Hepatocyte (in vitro differentiated cells): Measurements from ENCODE around the gene PAMR1. TPM values are rescaled to one million over a fixed set of nuclear protein-coding genes. Genes with fewer than 3 reads are reported as not detected.

Experiments used
- DNase-seq: peaks from one replicate; pipeline ENCODE4 v3.0.0-alpha.2; 2016; ENCODE audit warnings: low spot score
- H2AFZ ChIP-seq: fragments of 200-600 bp; sonication (generic); 2 replicates; pipeline ENCODE4 v1.6.0; 2016; ENCODE audit warnings: antibody characterized with exemption, mild to moderate bottlenecking
- H3K27ac ChIP-seq: fragments of 200-600 bp; sonication (generic); 2 replicates; pipeline ENCODE4 v1.5.1; 2016; ENCODE audit warnings: mild to moderate bottlenecking
- H3K27me3 ChIP-seq: fragments of 200-600 bp; sonication (generic); 2 replicates; pipeline ENCODE4 v1.6.1; 2016
- H3K36me3 ChIP-seq: fragments of 200-600 bp; sonication (generic); replicated peaks from 2 replicates; pipeline ENCODE4 v1.5.1; 2016; ENCODE audit warnings: low read depth; ENCODE audit not compliant: insufficient read depth
- H3K4me1 ChIP-seq: fragments of 200-600 bp; sonication (generic); 2 replicates; pipeline ENCODE4 v1.5.1; 2016; ENCODE audit warnings: mild to moderate bottlenecking, moderate library complexity; ENCODE audit not compliant: insufficient read depth
- H3K4me2 ChIP-seq: fragments of 200-600 bp; sonication (generic); 2 replicates; pipeline ENCODE4 v1.6.0; 2016
- H3K4me3 ChIP-seq: fragments of 200-600 bp; sonication (generic); 2 replicates; pipeline ENCODE4 v1.5.1; 2016; ENCODE audit warnings: mild to moderate bottlenecking
- H3K79me2 ChIP-seq: fragments of 200-600 bp; sonication (generic); 2 replicates; pipeline ENCODE4 v1.6.0; 2017; ENCODE audit warnings: mild to moderate bottlenecking
- H3K9me2 ChIP-seq: fragments of 200-600 bp; sonication (generic); replicated peaks from 2 replicates; pipeline ENCODE4 v1.6.0; 2017; ENCODE audit warnings: mild to moderate bottlenecking; ENCODE audit not compliant: insufficient read depth
- H3K9me3 ChIP-seq: fragments of 200-600 bp; sonication (generic); 2 replicates; pipeline ENCODE4 v1.5.1; 2016; ENCODE audit warnings: low read depth, mild to moderate bottlenecking
- H4K20me1 ChIP-seq: fragments of 200-600 bp; sonication (generic); 2 replicates; pipeline ENCODE4 v1.6.0; 2016; ENCODE audit warnings: mild to moderate bottlenecking; ENCODE audit not compliant: insufficient read depth, poor library complexity, severe bottlenecking
- EZH2 ChIP-seq: fragments of 200-600 bp; sonication (generic); IDR thresholded peaks from 2 replicates; pipeline ENCODE4 v1.6.1; 2016; ENCODE audit warnings: antibody characterized with exemption, mild to moderate bottlenecking, borderline replicate concordance
- EZH2phosphoT487 ChIP-seq: fragments of 200-600 bp; sonication (generic); IDR thresholded peaks from one replicate; pipeline ENCODE4 v1.6.1; 2018; ENCODE audit warnings: antibody characterized with exemption, mild to moderate bottlenecking, low read depth, moderate library complexity; ENCODE audit not compliant: unreplicated experiment, severe bottlenecking
- WGBS: methylation state at CpG from one replicate; pipeline ENCODE4 v1.1.6; 2016; ENCODE audit warnings: low lambda C conversion rate; ENCODE audit errors: missing lambda C conversion rate; 5-methylcytosine and 5-hydroxymethylcytosine counted together
- polyA plus RNA-seq: library from polyadenylated mRNA; unstranded; fragments of >200 nt; fragmentation: Nextera tagmentation; extraction: Ambion mirVana; gene quantifications from 2 replicates; pipeline ENCODE4 v1.2.1, GENCODE V29; 2016
- total RNA-seq: library from RNA; depleted of rRNA; stranded (reverse); fragments of >200 nt; gene quantifications from 2 replicates; pipeline ENCODE4 v1.2.3, GENCODE V29; 2014
- TF ChIP-seq, protein P1 (sequence below): fragments of 200-600 bp; sonication (generic); IDR thresholded peaks from 2 replicates; pipeline ENCODE4 v1.5.1; 2016; ENCODE audit warnings: antibody characterized with exemption, mild to moderate bottlenecking; ENCODE audit not compliant: poor library complexity

PAMR1 gene
- total and polyA plus RNA-seq, 2 experiments from 2014 or later: 26.3 to 31.1 TPM

DNA sequence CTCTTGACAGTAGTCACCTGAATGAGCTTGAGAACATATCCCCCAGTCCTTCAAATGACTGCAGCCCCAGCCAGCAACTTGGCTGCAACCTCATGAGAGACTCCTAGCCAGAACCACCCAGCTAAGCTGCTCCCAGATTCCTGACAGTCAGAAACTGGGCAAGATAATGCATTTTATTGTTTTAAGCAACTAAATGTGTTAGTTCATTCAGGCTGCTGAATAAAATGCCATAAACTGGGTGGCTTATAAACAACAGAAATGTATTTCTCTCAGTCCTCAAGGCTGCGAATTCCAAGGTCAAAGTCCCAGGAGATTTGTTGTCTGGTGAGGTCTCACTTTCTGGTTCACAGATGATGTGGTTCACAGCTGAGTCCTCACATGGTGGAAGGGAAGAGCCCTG is 5.8 kb upstream of the PAMR1 start:
- H3K36me3 ChIP-seq: no peaks in the 10 kb centered on the region
- no peaks in the 10 kb centered on the region for H3K9me3 ChIP-seq
- no peak for DNase-seq
- H3K4me2 ChIP-seq: no peak overlapping the region
- 64% methylated on average over 1 of the region's 1 CpG for WGBS
- no peaks in the 10 kb centered on the region for H3K79me2 ChIP-seq
- no peak overlapping the region for H3K4me3 ChIP-seq
- peaks cover 21% of the 10 kb centered on the region for H3K4me1 ChIP-seq
- H3K9me2 ChIP-seq: no peaks in the 10 kb centered on the region
- no peaks in the 10 kb centered on the region for H3K27me3 ChIP-seq
- H2AFZ ChIP-seq: no peak overlapping the region
- no peak overlapping the region for H3K27ac ChIP-seq
- no peak for TF ChIP-seq EZH2
- TF ChIP-seq EZH2phosphoT487: no peak
- TF ChIP-seq, protein P1, sequence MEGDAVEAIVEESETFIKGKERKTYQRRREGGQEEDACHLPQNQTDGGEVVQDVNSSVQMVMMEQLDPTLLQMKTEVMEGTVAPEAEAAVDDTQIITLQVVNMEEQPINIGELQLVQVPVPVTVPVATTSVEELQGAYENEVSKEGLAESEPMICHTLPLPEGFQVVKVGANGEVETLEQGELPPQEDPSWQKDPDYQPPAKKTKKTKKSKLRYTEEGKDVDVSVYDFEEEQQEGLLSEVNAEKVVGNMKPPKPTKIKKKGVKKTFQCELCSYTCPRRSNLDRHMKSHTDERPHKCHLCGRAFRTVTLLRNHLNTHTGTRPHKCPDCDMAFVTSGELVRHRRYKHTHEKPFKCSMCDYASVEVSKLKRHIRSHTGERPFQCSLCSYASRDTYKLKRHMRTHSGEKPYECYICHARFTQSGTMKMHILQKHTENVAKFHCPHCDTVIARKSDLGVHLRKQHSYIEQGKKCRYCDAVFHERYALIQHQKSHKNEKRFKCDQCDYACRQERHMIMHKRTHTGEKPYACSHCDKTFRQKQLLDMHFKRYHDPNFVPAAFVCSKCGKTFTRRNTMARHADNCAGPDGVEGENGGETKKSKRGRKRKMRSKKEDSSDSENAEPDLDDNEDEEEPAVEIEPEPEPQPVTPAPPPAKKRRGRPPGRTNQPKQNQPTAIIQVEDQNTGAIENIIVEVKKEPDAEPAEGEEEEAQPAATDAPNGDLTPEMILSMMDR: no peak
- H4K20me1 ChIP-seq: no peaks in the 10 kb centered on the region

DNA sequence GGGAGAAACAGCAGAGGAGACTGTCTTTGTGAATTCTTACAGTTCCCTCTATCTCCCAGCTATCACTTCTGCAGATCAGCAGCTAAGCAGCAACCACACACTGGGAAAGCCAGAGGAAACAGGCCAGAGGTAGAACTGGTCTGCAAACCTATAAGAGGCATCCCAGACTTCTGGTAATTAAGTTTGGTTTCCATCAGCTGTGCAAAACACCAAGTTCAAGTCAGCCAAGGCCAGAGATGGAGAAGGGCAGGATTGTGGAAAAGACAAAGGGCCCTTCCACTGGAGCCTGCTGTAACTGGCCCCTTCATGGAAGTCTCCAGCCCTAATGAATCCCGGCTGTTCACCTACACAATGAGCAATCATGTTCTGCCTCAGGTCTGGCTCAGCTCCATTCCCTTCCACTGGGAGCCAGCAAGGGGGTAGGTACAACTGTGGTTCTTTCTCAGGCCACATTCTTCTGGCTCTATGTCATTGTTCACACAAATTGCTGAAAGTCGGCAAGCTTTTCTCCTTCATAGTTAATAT is 4.6 kb upstream of the PAMR1 start:
- DNase-seq: no peak
- no peaks in the 10 kb centered on the region for H3K9me2 ChIP-seq
- H3K4me3 ChIP-seq: no peak overlapping the region
- no peak overlapping the region for H3K4me2 ChIP-seq
- no peaks in the 10 kb centered on the region for H3K36me3 ChIP-seq
- no peak overlapping the region for H2AFZ ChIP-seq
- no peaks in the 10 kb centered on the region for H4K20me1 ChIP-seq
- H3K9me3 ChIP-seq: no peaks in the 10 kb centered on the region
- H3K4me1 ChIP-seq: peaks cover 25% of the 10 kb centered on the region
- H3K27ac ChIP-seq: peak overlapping the region; percentile 18
- WGBS: 33% methylated on average over 2 of the region's 2 CpGs
- no peaks in the 10 kb centered on the region for H3K79me2 ChIP-seq
- H3K27me3 ChIP-seq: no peaks in the 10 kb centered on the region
- TF ChIP-seq EZH2phosphoT487 (no peak), EZH2 (no peak)
- TF ChIP-seq, protein P1: no peak

DNA sequence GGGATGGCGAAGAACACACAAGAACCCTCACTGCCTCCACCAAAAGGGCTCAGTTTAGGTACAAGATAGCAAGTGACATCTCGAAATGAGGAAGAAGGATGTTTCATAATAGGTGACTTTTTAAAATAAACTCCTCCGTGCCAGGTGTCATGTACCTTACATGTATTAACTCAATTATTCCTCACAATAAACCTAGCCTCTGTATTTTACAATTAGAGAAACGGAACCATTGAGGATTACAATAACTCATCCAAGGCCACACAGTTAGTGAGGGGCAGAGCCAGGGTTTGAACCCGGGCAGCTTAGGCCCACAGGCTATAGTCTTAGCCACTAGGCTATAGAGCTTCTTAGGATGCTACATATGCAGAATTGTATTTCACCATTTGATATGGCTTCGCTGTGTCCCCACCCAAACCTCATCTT is 965 bp upstream of the PAMR1 start:
- 72% methylated on average over 6 of the region's 6 CpGs for WGBS
- peak overlapping the region; percentile 92 for H3K4me2 ChIP-seq
- no peak overlapping the region for H3K4me3 ChIP-seq
- no peak for DNase-seq
- H2AFZ ChIP-seq: peak overlapping the region; percentile 61
- H3K36me3 ChIP-seq: no peaks in the 10 kb centered on the region
- H3K9me2 ChIP-seq: no peaks in the 10 kb centered on the region
- H3K27ac ChIP-seq: no peak overlapping the region
- H3K79me2 ChIP-seq: no peaks in the 10 kb centered on the region
- no peak for TF ChIP-seq EZH2phosphoT487
- TF ChIP-seq, protein P1: no peak
- no peak for TF ChIP-seq EZH2
- H4K20me1 ChIP-seq: no peaks in the 10 kb centered on the region
- H3K27me3 ChIP-seq: no peaks in the 10 kb centered on the region
- peaks cover 35% of the 10 kb centered on the region for H3K4me1 ChIP-seq
- no peaks in the 10 kb centered on the region for H3K9me3 ChIP-seq

DNA sequence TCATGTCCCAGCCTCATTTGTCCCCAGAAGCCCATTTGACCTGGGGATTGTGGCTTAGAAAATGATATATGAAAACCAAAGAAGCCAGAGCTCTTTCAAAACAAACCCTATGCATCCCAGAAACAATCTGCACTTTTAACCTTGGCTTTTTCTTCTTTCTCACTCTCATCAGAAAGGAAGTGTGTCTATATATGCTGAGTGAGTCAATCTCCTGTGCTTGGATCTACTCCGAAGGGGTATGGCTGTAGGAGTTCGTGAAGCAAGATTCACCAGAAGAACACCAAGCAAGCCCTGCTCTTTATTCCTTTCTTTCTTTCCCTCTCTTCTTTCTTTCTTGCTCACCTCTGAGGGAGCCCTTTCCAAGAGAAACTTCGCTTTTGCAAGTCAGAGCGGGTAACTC is 636 bp downstream of the PAMR1 start:
- TF ChIP-seq EZH2 (no peak), EZH2phosphoT487 (no peak)
- TF ChIP-seq, protein P1: no peak
- Histone ChIP-seq H3K9me3 (no peaks in the 10 kb centered on the region), H3K36me3 (no peaks in the 10 kb centered on the region), H3K4me1 (peaks cover 24% of the 10 kb centered on the region), H3K79me2 (no peaks in the 10 kb centered on the region), H3K27ac (peak overlapping the region; percentile 12), H4K20me1 (no peaks in the 10 kb centered on the region), H3K4me2 (peak overlapping the region; percentile 92), H3K4me3 (no peak overlapping the region), H2AFZ (peak overlapping the region; percentile 61), H3K9me2 (no peaks in the 10 kb centered on the region), H3K27me3 (no peaks in the 10 kb centered on the region)
- DNase-seq: no peak
- 48% methylated on average over 4 of the region's 4 CpGs for WGBS
